ENCODE data around the gene CYP27B1.
A peak's percentile ranks its signal among the peaks of the same experiment; 100 is the strongest.

The CYP27B1 gene

DNA sequence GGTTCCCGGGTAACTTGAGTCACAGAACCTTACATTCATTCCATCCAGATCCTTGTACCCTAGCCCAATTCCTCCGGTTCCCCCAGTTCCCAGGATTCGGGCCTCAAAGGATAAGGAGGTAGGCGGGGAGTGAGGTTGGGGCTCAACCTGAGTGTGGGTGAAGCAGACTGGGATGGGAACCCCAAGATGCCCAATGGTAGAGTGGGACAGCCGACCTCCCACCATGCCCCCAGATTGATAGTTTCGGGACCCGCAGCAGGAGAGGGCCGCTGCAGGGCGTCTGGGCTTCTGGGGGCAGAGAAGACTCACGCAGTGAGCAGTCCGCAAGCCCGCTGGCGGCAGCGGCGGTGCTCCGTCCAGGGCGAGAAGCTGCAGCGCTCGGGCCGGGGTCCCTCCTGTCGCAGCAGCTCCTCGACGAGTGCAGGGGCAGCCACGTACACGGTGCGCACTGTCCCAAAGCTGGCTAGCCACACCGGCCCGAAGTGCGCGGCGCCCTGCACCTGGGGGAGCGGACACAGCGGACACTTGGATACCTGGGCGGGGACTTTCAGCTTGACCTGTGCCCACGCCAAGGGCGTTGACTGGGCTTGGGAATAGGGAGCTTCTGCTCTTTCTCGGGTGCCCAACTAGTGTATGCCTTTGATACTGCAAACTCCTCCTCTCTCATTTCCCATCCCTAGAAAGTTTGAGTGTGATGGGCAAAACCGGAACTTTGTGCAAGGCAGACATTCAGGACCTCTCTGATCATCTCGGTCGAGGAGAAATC is 997 bp downstream of the CYP27B1 start:
- no peak overlapping the region for H3K27ac ChIP-seq (ENCODE audit: low read depth, low read length, severe bottlenecking)
- H3K4me1 ChIP-seq (ENCODE audit: control insufficient read depth, insufficient read depth, low read length, poor library complexity, severe bottlenecking), result peaks cover 10% of the 10 kb centered on the region
- peak overlapping the region; percentile 9 for H3K4me3 ChIP-seq (ENCODE audit: extremely low read depth, insufficient read depth, low read length, poor library complexity, severe bottlenecking)
- no peaks in the 10 kb centered on the region for H3K9me3 ChIP-seq (ENCODE audit: control insufficient read depth, low read length)
- peaks cover 23% of the 10 kb centered on the region for H3K36me3 ChIP-seq (ENCODE audit: control insufficient read depth, insufficient read depth, low read length)
- 3 to 7% methylated on average over 27 to 32 of the region's 40 CpGs for WGBS, 2 experiments (ENCODE audit: insufficient coverage in 2 of 2)

DNA sequence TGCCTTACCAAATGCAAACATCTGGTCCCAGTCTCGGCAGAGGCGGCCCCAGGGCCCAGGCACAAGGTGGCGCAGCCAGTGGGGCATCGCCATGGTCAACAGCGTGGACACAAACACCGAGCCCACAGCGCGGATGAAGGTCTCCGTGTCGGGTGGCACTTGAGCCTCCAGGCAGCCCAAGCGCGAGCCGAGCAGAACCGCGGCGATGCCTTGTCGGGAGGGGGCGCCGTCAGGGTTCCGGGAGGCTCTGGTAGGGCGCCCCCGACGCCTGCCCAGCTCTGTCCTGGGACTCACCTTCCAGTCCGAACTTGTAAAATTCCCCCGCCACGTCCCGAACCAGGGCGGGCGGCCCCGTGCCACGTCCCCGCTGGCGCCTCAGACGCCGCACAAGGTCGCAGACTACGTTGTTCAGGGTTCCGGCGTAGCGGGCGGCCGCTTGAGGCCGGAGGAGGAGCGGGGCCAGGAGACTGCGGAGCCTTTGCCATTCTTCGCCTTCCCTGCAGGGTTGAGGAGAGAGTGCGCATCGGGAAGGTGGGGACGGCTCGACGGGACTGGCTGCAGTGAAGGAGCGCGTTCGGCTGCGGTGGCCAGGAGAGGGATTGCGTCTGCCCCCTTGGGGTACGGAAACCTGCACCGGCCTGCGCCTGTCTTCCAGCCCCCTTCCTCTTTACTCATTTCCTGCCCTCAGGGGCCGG is 1.7 kb downstream of the CYP27B1 start:
- peaks cover 18% of the 10 kb centered on the region for H3K36me3 ChIP-seq (ENCODE audit: control insufficient read depth, insufficient read depth, low read length)
- peak overlapping the region; percentile 9 for H3K4me3 ChIP-seq (ENCODE audit: extremely low read depth, insufficient read depth, low read length, poor library complexity, severe bottlenecking)
- H3K27ac ChIP-seq (ENCODE audit: low read depth, low read length, severe bottlenecking), result no peak overlapping the region
- 1 to 3% methylated on average over 52 to 60 of the region's 60 CpGs for WGBS, 2 experiments (ENCODE audit: insufficient coverage in 2 of 2)
- peaks cover 10% of the 10 kb centered on the region for H3K4me1 ChIP-seq (ENCODE audit: control insufficient read depth, insufficient read depth, low read length, poor library complexity, severe bottlenecking)
- H3K9me3 ChIP-seq (ENCODE audit: control insufficient read depth, low read length), result no peaks in the 10 kb centered on the region

DNA sequence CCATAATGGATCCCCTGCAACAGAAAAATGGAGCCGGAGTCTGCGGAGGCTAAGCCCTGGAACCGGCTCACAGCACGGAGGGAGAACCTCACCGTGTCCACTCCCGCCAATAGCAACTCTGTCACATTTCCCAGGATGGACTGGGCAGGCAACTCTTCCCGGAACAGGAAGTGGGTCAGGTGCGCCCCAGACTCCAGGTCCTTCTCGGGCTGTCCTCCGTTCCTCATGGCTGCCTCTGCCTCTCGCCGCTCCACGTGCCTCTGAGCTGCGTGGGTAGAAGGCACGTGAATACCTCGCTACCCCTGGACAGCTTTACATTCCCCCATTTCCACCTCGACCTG is 2.2 kb downstream of the CYP27B1 start:
- H3K4me1 ChIP-seq (ENCODE audit: control insufficient read depth, insufficient read depth, low read length, poor library complexity, severe bottlenecking), result peaks cover 10% of the 10 kb centered on the region
- H3K27ac ChIP-seq (ENCODE audit: low read depth, low read length, severe bottlenecking), result no peak overlapping the region
- H3K9me3 ChIP-seq (ENCODE audit: control insufficient read depth, low read length), result no peaks in the 10 kb centered on the region
- WGBS, 2 experiments (ENCODE audit: insufficient coverage in 2 of 2), result 23 to 29% methylated on average over 16 of the region's 17 CpGs
- peaks cover 15% of the 10 kb centered on the region for H3K36me3 ChIP-seq (ENCODE audit: control insufficient read depth, insufficient read depth, low read length)
- H3K4me3 ChIP-seq (ENCODE audit: extremely low read depth, insufficient read depth, low read length, poor library complexity, severe bottlenecking), result peak overlapping the region; percentile 9

DNA sequence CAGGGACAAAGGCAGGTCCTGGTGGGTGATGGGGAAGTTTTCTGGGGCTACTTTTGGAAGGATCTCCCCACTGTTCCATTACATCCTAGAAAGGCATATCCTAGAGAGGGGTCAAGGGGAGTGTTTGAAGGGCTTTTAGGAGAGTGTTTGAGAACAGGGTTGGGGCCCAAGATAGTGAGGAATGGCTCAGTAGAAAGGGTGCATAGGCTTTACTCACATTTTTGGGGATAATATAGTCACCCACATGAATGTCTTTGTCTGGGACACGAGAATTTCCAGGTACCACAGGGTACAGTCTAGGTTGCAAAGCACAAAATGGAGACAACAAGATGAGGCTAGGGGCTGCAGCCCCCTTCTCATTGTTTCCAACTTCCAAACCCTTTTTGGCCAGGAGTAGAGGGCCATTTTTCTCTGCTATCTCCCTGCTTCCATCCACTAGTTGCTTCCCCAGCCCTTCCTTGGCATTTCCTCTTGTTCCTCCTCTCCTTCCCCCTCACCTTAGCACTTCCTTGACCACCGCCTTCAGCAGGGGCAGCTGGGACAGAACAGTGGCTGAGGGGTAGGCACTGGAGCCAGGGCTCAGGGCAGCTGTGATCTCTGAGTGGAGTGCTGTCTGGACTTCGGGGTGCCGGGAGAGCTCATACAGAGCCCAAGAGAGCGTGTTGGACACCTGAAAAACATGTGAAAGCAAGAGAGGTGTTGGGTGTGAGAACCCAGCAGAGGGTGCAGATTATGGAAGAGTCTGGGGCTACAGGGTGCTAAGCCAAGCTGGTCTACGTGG is 2.8 kb downstream of the CYP27B1 start:
- H3K9me3 ChIP-seq (ENCODE audit: control insufficient read depth, low read length), result no peaks in the 10 kb centered on the region
- H3K36me3 ChIP-seq (ENCODE audit: control insufficient read depth, insufficient read depth, low read length), result peaks cover 9% of the 10 kb centered on the region
- no peak overlapping the region for H3K27ac ChIP-seq (ENCODE audit: low read depth, low read length, severe bottlenecking)
- peaks cover 10% of the 10 kb centered on the region for H3K4me1 ChIP-seq (ENCODE audit: control insufficient read depth, insufficient read depth, low read length, poor library complexity, severe bottlenecking)
- 75 to 86% methylated on average over 6 of the region's 6 CpGs for WGBS, 2 experiments (ENCODE audit: insufficient coverage in 2 of 2)
- H3K4me3 ChIP-seq (ENCODE audit: extremely low read depth, insufficient read depth, low read length, poor library complexity, severe bottlenecking), result no peak overlapping the region

DNA sequence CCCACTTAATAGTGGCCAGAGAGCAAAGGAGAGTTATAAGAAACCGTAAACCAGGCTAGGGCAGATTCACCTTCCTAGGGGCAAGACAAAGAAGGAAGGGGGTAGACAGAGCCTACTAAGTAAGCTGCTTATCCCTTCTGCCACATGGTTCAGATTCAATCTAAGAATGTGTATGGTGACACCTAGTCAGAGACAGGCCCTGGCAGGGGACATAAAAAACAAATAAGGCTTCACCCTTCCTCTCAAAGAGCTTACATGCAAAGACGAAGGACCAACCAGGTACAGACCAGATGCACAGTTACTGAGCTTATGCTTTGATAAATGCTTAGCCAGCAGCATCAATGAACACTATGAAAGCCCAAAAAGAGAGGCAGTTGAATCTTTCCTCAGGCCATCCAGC is 4.4 kb downstream of the CYP27B1 start:
- WGBS, 2 experiments (ENCODE audit: insufficient coverage in 2 of 2), result 85 to 93% methylated on average over 2 of the region's 2 CpGs
- H3K4me3 ChIP-seq (ENCODE audit: extremely low read depth, insufficient read depth, low read length, poor library complexity, severe bottlenecking), result no peak overlapping the region
- H3K36me3 ChIP-seq (ENCODE audit: control insufficient read depth, insufficient read depth, low read length), result no peaks in the 10 kb centered on the region
- H3K27ac ChIP-seq (ENCODE audit: low read depth, low read length, severe bottlenecking), result no peak overlapping the region
- peaks cover 10% of the 10 kb centered on the region for H3K4me1 ChIP-seq (ENCODE audit: control insufficient read depth, insufficient read depth, low read length, poor library complexity, severe bottlenecking)
- H3K9me3 ChIP-seq (ENCODE audit: control insufficient read depth, low read length), result no peaks in the 10 kb centered on the region

DNA sequence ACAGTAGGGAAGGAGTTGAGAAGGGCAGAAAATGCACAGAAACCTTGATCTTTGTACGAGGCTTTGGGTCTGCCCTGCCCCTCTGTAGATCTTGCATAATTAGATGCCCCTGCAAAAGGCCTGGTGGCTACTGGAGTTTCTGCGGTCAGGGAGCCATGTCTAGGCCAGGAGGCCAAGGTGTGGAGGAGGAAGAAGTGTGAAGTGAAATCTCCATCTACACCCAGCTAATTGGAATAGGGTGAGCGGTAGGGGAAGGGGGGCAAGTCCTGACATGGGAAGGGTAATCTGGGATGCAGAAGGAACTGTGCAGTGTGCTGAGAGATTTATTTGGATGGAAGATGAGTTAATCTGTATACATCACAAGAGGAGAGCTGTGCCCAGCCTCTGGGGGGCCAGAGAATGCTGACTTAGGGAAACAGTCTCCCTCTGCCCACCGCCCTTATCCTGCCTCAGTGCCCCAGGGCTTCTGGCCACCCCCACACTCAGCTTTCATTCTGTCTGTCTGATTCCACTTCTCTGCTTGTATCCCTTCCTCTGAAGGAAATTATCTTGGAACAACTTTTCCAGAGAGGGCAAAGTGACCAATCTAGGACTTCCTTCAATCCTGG is 5.4 kb downstream of the CYP27B1 start:
- H3K9me3 ChIP-seq (ENCODE audit: control insufficient read depth, low read length), result no peaks in the 10 kb centered on the region
- H3K36me3 ChIP-seq (ENCODE audit: control insufficient read depth, insufficient read depth, low read length), result no peaks in the 10 kb centered on the region
- no peak overlapping the region for H3K4me3 ChIP-seq (ENCODE audit: extremely low read depth, insufficient read depth, low read length, poor library complexity, severe bottlenecking)
- WGBS, 2 experiments (ENCODE audit: insufficient coverage in 2 of 2), result 80% methylated on average over 3 to 4 of the region's 4 CpGs
- peaks cover 7% of the 10 kb centered on the region for H3K4me1 ChIP-seq (ENCODE audit: control insufficient read depth, insufficient read depth, low read length, poor library complexity, severe bottlenecking)
- no peak overlapping the region for H3K27ac ChIP-seq (ENCODE audit: low read depth, low read length, severe bottlenecking)

DNA sequence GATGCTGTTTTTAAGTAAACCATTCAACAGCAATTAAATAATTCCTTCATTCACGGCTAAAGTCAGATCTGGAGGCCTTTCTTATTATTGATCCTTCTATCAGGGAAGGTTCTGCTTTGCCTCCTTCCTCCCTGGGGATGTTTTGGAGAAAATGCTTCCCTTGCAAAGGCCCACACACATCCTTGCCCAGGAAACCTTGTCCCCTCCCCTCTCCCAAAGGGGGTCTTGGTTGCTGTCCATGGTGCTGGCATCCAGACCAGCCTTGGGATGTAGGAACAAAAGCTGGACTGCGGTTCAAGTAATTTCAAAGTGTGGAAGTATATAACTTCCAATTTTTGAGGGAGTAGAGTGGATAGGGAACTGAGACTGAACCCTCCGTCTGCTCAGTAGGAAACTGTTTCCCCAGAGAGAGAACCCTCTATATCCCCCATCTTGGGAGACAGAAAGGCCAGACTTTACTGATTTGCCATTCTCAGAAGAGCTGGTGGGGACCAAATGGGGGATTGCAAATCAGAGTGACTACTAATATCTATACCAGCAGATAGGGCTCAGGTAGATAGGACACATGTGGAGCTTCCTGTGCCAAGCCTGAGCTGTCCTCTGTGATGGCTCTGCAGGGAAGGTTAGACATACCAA is 6.4 kb downstream of the CYP27B1 start:
- H3K4me3 ChIP-seq (ENCODE audit: extremely low read depth, insufficient read depth, low read length, poor library complexity, severe bottlenecking), result no peak overlapping the region
- no peak overlapping the region for H3K27ac ChIP-seq (ENCODE audit: low read depth, low read length, severe bottlenecking)
- H3K4me1 ChIP-seq (ENCODE audit: control insufficient read depth, insufficient read depth, low read length, poor library complexity, severe bottlenecking), result peaks cover 3% of the 10 kb centered on the region
- WGBS, 2 experiments (ENCODE audit: insufficient coverage in 2 of 2), result 92% methylated on average over 1 of the region's 3 CpGs; no CpG with 5 or more reads in 1 of the 2 experiments
- H3K36me3 ChIP-seq (ENCODE audit: control insufficient read depth, insufficient read depth, low read length), result no peaks in the 10 kb centered on the region
- H3K9me3 ChIP-seq (ENCODE audit: control insufficient read depth, low read length), result no peaks in the 10 kb centered on the region

DNA sequence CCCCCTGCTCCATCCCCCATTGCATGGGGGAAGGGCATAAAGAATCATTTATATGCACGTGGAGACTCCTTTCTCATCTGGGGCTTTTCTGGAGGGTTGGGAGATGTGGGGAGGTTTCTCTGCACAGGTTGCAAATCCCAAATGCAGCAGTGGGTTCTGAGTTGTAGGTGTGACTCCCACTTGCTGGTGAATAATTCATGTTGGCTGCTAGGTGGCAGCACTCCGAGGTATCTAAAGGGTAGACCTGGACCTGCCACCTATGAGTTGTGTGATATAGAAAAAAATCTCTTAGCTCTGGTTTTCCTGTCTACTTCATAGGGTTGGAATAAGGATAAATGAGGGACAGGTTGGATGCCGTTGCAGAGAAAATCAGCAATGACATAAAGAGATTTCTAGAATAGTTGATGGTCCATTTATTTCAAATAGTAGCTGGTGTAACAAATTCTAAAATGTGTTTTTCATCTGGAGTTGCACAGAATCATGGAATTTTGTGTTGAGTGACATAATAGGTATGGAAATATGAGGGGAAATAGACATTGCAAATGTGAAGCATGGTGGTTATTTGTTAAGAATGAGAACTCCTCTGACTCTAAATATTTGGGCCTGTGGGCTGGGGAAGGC is 7.4 kb downstream of the CYP27B1 start:
- peaks cover 3% of the 10 kb centered on the region for H3K4me1 ChIP-seq (ENCODE audit: control insufficient read depth, insufficient read depth, low read length, poor library complexity, severe bottlenecking)
- H3K4me3 ChIP-seq (ENCODE audit: extremely low read depth, insufficient read depth, low read length, poor library complexity, severe bottlenecking), result no peak overlapping the region
- H3K27ac ChIP-seq (ENCODE audit: low read depth, low read length, severe bottlenecking), result no peak overlapping the region
- H3K9me3 ChIP-seq (ENCODE audit: control insufficient read depth, low read length), result no peaks in the 10 kb centered on the region
- no peaks in the 10 kb centered on the region for H3K36me3 ChIP-seq (ENCODE audit: control insufficient read depth, insufficient read depth, low read length)
- WGBS, 2 experiments (ENCODE audit: insufficient coverage in 2 of 2), result 31 to 36% methylated on average over 2 to 3 of the region's 3 CpGs

DNA sequence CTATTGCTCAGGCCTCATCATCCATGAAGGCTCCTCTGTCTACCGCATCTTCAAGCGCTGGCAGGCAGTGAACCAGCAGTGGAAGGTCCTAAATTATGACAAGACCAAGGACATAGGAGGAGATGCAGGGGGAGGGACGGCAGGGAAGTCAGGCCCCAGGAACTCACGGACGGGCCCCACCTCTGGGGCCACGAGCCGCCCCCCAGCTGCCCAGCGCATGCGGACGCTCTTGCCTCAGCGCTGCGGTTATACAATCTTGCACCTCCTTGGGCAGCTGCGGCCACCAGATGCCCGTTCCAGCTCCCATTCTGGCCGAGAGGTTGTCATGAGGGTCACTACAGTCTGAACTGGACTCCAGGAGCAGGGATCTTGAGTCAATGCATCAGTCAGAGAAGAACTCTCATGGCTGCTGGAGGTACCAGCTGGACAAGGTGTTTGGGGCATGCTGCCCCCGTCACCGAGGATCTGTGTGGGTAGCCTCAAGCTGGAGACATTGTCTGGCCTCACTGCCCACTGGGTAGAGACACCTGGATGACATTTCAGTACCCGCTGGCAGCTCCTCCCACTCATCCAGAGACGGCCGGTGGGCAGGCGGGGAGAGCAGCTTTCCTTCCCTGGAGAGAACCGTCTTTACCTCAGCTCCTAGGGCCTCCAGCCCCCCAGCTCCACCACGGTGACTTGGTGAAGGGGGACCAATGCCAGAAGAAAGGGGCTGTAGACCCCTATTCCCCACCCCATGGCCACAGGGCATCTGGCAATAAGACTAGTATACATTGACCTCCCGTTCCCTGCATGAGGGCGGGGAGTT is 8.1 kb downstream of the CYP27B1 start:
- no peaks in the 10 kb centered on the region for H3K9me3 ChIP-seq (ENCODE audit: control insufficient read depth, low read length)
- WGBS, 2 experiments (ENCODE audit: insufficient coverage in 2 of 2), result 86 to 91% methylated on average over 17 to 19 of the region's 25 CpGs

More for the DNA sequence above, 8.1 kb downstream of the CYP27B1 start:
- Histone ChIP-seq H3K4me1 (ENCODE audit: control insufficient read depth, insufficient read depth, low read length, poor library complexity, severe bottlenecking) (peaks cover 8% of the 10 kb centered on the region), H3K4me3 (ENCODE audit: extremely low read depth, insufficient read depth, low read length, poor library complexity, severe bottlenecking) (no peak overlapping the region), H3K36me3 (ENCODE audit: control insufficient read depth, insufficient read depth, low read length) (no peaks in the 10 kb centered on the region), H3K27ac (ENCODE audit: low read depth, low read length, severe bottlenecking) (no peak overlapping the region)
